Measurements from ENCODE around the gene S100G. TPM values are rescaled to one million over a fixed set of nuclear protein-coding genes. Genes with fewer than 3 reads are reported as not detected.
"Not testable (repeated sequence)": the region's sequence is repeated elsewhere in the genome, so short reads cannot be mapped to it uniquely, and the experiment has no call there.

The S100G gene
- not detected for total RNA-seq (ENCODE audit: insufficient read depth, low replicate concordance)

- no peak for DNase-seq (ENCODE audit: low spot score)
These were observed at the start of gene S100G for GRCh38 chrX:16649858-16650257. S100G (plus strand) TSS chrX:16650158; CDS start chrX:16651007, 849 bp downstream.

DNA sequence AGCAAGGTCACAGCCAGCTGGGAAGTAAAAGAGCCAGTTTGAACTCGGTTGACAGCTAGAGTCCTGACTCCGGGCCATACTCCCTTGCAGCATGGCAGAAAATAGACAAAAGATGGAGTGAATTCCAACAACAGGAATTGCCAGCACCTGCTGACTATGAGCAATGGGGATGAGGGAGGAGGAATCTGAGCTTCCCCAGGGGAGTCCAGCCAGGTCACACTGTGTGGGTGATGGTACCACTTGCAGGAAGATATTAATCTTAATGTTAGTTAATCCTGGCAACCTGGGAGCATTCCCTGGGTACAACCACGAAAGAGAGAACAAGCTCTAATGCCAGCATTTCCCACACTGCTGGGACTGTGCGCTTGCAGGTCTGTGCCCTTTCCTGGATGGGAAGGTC is 48.1 kb upstream of the S100G start:
- DNase-seq (ENCODE audit: low spot score): no peak

DNA sequence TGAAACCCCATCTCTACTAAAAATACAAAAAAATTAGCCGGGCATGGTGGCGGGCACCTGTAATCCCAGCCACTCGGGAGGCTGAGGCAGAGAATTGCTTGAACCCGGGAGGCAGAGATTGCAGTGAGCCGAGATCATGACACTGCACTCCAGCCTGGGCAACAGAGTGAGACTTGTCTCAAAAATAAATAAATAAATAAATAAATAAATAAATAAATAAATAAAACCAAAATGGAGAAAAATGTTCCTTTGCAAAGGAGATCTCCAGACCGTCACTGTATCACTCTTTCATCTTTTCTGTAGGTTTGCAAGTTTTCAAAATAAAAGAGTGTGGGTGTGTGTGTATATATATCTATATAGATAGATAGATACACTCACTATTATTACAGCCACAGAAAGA is 46.7 kb upstream of the S100G start:
- not testable (repeated sequence) for DNase-seq (ENCODE audit: low spot score)

DNA sequence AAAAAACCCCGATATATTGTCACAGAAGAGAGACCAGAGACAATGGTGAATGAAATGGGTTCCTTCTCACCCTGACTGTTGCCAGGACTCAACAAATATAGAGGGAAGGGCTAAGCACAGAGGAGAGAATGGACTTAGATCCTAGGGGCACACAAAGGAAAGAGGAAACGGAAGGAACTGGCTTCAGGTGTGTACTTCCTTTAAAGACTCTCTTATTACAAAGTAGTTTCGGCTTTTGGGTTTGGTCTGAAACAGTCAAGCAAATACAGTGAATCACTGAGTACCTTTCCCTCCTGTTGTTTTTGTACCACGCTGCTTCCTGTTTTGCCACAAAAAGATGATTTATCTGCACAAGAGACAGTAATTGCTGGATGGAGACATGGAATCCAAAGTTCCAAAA is 46.1 kb upstream of the S100G start:
- DNase-seq (ENCODE audit: low spot score): no peak

DNA sequence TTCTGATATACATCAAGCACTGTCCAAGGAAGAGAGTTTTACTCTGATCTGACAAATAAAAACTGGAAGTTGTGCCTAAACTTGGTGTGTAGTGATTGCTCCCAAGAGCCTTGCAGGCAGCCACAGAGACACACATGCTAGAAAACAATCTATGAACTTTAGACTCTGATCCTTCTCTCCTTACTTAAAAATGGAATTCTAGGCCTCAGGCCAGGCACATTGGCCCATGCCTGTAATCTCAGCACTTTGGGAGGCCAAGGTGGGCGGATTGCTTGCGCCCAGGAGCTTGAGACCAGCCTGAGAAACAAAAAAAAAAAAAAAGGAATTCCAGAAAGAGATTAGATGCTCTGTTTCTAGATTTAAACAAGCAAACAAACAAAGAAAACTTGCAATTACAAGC is 45.6 kb upstream of the S100G start:
- DNase-seq (ENCODE audit: low spot score): no peak

DNA sequence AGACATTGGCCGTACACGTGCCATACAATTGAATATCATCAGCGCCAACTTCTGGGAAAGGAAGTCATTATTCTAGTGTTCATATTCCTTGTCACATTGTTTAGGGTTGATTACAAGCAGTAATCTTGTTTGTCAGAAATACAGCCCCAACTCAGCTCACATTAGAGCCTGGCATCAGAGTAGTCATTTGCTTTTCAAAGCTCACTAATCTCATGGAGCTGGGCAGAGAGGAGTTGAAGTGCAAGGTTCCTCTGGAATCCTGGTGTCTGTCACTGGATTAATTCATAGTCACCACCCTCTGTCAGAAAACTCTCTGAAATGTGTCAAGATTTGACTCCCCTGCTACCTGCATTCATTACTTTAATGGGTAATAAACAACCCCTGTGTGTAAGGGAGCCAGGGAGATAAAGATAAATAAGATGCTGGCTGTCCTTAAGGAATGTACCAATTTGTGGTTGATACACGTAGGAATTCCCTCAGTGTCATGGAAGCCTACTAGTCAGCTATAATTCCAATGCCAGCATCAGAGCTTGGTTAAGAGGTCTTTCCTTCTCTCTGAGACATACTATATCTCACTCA is 43.7 kb upstream of the S100G start:
- no peak for DNase-seq (ENCODE audit: low spot score)

- no peak for DNase-seq (ENCODE audit: low spot score)
These were observed 39.8 kb upstream of the S100G start for GRCh38 chrX:16610121-16610621.

- DNase-seq (ENCODE audit: low spot score): not testable (repeated sequence)
These were observed 39.3 kb upstream of the S100G start for GRCh38 chrX:16610654-16611053.

- DNase-seq (ENCODE audit: low spot score): no peak
These were observed 37.6 kb upstream of the S100G start for GRCh38 chrX:16612257-16612897.

DNA sequence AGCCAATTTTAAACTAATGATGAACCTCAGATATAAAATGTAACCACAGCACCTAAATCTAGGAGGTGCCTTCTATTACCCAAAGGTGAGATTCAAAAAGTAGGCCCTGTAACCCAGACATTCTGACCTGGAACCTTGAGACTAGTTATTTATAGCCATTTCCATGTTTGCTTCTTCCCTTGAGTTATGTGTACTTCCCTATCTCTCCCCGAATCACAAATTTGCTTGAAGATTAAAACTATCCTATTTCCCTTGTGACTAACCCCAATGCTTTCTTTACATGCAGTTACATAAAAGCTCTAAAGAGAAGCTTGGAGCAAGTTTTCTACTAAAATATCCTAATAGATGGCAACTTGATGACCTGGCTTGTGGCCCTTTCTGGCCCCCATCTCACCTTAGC is 32.6 kb upstream of the S100G start:
- DNase-seq (ENCODE audit: low spot score): no peak

- DNase-seq (ENCODE audit: low spot score): no peak
These were observed 31.5 kb upstream of the S100G start for GRCh38 chrX:16618422-16618821.

DNA sequence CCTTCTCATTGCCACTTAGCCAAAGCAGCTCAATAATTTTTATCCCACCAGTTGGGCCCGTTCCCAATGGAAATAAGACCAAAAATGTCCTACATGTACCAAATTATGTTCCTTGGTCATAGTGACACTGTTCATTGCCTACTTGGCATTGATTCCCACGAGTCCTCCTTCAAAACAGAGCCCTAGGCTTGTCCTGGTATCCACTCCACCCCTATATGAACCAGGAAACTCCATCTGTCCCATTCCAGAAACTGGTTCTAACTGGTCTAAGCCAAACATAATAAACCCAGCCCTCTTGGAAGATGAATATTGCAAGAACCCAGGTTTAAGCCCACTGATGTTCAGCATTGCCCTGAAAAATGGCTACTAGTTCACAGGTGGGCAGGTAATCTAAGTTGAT is 30.9 kb upstream of the S100G start:
- no peak for DNase-seq (ENCODE audit: low spot score)

- DNase-seq (ENCODE audit: low spot score): not testable (repeated sequence)
These were observed 21.4 kb upstream of the S100G start for GRCh38 chrX:16628511-16628910.

DNA sequence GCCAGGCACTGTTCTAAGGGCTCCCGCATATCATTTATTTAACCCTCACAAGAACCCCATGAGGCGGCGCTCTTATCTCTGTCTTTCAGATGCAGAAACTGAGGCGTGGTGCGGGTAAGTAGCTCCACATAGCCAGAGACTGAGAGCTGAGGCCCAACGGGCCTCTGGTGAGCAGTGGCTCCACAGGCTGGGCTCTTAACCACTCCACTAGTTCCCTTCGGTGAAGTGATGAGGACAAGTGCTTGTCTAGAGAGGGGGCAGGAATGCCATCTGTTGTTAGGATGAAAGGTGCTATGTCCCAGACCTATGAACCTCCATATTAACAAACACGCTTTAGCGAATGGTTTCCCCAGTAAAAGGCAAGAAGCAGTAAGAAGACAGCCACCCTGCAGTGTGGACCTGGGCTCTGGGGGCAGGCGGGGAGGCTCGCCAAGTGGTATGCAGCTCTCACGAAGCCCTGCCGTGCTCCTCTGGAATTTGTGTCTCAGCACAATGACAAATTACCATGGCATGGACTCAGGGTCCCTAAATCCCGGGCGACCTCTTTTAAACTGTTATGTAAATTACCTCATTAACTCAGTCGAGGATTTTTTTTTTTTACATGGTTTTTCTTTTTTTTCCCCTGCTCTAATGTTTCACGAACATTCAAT is 20.9 kb upstream of the S100G start:
- DNase-seq (ENCODE audit: low spot score): no peak

DNA sequence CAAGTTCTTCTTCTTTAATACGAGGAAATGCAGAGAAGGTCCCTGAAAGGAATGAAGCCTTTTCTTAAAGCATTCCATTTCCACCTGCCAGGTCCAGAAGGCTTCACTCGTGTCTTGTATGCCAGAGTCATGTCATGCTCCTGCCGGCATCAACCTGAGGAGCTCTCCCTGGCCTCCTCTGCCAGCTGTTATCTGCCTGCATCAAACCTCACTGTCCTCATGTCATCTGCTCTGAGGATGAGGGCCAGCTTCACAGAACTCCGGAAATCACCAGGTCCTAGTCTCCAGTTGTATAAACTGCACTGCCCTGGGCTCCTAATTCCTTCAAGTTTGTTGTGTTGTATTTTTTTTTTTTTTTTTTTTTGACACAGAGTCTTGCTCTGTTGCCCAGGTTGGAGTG is 20.0 kb upstream of the S100G start:
- no peak for DNase-seq (ENCODE audit: low spot score)

DNA sequence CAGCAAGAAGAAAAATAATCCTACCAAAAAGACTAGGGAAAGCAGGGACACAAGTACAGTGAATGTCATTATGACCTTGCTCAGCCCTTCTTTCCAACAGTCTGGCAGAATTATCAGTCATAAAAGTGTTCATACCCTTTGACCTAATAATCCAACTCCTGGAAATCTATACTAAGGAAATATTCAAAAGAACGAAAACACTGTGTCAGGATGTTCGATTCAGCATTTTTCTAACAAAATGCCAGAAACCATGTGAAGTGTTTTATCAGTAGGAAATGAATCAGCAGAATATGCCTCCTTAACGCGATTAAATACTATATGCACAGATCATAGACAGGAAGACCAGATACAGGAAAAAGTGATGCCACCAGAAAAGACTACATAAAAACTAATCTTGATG is 16.2 kb upstream of the S100G start:
- peak; percentile 46 for DNase-seq (ENCODE audit: low spot score)

DNA sequence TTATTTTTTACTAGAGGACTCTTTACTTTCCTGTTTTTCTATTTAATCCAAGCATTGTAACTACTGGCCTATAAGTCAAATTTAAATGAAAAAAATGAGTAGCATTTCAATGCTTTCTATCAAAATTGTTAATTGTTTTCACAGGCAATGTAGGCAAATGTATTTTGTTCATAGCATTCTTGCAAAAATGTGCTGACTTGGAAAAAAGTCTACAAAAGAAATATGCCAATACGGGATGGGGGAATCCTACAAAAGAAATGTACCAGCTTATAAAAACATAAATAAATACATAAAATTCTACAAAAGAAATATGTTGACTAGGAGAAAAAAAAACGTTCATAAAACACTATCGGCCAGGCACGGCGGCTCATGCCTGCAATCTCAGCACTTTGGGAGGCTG is 14.9 kb upstream of the S100G start:
- DNase-seq (ENCODE audit: low spot score): no peak

- no peak for DNase-seq (ENCODE audit: low spot score)
These were observed 14.4 kb upstream of the S100G start for GRCh38 chrX:16635596-16635995.

GRCh38 chrX:16638533-16638932 is 11.4 kb upstream of the S100G start:
- DNase-seq (ENCODE audit: low spot score): no peak

DNA sequence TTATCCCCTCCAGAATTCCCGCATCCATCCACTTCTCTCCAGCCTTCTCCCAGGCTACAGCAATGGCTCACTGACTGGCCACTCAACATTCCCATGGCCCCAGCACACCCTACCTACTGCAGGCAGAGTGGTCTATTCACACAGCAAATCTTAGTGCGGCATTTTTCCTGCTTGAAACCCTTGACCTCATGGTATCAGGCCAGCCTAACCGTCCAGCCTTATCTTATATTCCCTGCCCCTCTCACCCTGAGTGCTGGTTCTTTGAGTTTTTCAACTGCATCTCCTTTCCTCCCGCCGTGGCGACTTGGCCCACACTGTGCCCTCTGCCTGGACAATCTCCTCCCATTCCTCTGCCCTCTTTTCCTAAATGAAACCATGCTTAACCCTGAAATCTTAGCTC is 10.0 kb upstream of the S100G start:
- no peak for DNase-seq (ENCODE audit: low spot score)

DNA sequence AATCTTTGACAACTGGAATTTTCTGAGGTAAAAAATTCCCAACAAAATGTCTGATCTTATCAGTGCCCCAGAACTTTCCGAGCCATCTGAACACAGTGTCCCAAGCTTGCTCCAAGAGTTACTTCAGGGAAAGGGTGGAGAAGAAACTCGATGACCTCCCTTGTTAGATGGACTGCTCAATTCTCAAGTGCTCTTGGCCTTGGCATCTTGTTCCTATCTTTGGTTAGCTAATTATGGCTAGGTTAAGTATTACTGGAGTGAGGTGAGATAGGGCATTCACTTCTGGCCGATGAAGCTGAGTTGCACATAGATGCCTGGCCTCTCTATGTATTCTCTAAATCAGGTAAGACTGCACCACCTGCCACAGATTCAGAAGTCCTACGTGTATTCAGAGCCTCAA is 9.1 kb upstream of the S100G start:
- DNase-seq (ENCODE audit: low spot score): no peak

DNA sequence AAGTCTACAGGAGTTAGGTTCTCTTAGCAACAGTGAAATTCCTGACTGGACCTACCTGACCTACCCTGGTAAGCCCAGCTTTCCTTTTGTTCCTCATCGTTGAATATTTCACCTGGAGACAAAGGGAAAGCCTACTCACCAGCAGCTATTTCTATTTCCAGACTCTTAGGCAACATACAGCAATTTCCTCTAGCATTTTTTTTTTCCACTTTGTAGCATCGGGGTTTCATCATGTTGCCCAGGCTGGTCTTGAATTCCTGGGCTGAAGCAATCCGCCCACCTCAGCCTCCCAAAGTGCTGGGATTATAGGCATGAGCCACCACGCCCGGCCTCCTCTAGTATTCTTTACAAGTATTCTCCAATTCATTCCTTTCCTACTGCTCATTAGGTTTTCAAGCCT is 6.8 kb upstream of the S100G start:
- DNase-seq (ENCODE audit: low spot score): no peak

Measured in umbilical cord (tissue), 2 donors.